Psoas muscle (tissue), 8 donors: ENCODE measurements around the gene SERPINI1. TPM values are rescaled to one million over a fixed set of nuclear protein-coding genes. Genes with fewer than 3 reads are reported as not detected.
"Not testable (repeated sequence)": the region's sequence is repeated elsewhere in the genome, so short reads cannot be mapped to it uniquely, and the experiment has no call there.

Source experiments
- ATAC-seq, 4 donors: fragments of 200-7000 bp; cut with Tn5 transposase; one replicate each; pipeline ENCODE4 v1.9.1; 2020; ENCODE audit warnings: moderate library complexity in 3 of 4, mild to moderate bottlenecking in 2 of 4
- DNase-seq, 2 donors: peaks; one replicate each; pipeline ENCODE4 v3.0.0-alpha.2; 2020
- H3K27ac ChIP-seq: fragments of 200-600 bp; one replicate; pipeline ENCODE4 v1.8.0; 2022
- H3K27me3 ChIP-seq, 3 donors: fragments of 200-600 bp in 1 of 3; one replicate each; pipeline versions ENCODE4 v1.6.1 to v1.8.0; 2013 to 2022; ENCODE audit warnings: low read length in 2 of 3, mild to moderate bottlenecking in 2 of 3, moderate library complexity in 1 of 3; ENCODE audit not compliant: insufficient read depth in 3 of 3
- H3K36me3 ChIP-seq, 2 donors: fragments of 200-600 bp in 1 of 2; one replicate each; pipeline versions ENCODE4 v1.6.1 to v1.8.0; 2013 to 2022; ENCODE audit warnings: low read depth in 1 of 2, mild to moderate bottlenecking in 1 of 2, moderate library complexity in 1 of 2; ENCODE audit not compliant: insufficient read depth in 1 of 2
- H3K4me1 ChIP-seq: fragments of 200-600 bp; one replicate; pipeline ENCODE4 v1.8.0; 2022
- H3K4me3 ChIP-seq: fragments of 200-600 bp; one replicate; pipeline ENCODE4 v1.8.0; 2022; ENCODE audit warnings: mild to moderate bottlenecking
- H3K9me3 ChIP-seq: fragments of 200-600 bp; one replicate; pipeline ENCODE4 v1.8.0; 2022
- WGBS, 3 donors: extraction: QIAGEN DNeasy Blood & Tissue Kit; methylation state at CpG; one replicate each; pipeline versions ENCODE4 v1.1.6 to v1.1.7; 2013; 5-methylcytosine and 5-hydroxymethylcytosine counted together
- intact Hi-C, 2 donors: fragments of 100-400 bp; cut with DNase I; formaldehyde crosslinking; loops; one replicate each; pipeline versions ENCODE4 v1.11.0 to v1.14.2; 2022
- polyA plus RNA-seq, 3 donors: library from polyadenylated mRNA; stranded (reverse); fragments of 200-250 nt; gene quantifications; one replicate each; pipeline ENCODE4 v1.2.3, GENCODE V29; 2013
- total RNA-seq, 4 donors: library from RNA; stranded (reverse); fragmentation: NEBNext Ultra II Directional in 2 of 4; extraction: Animal tissue kit (Norgen Biotek cat#: 25700) in 2 of 4; gene quantifications; one replicate each; pipeline versions ENCODE4 v1.2.1 to v1.2.4, GENCODE V29; 2021 to 2023
- TF ChIP-seq, protein P1 (sequence below): fragments of 200-600 bp; IDR thresholded peaks from one replicate; pipeline ENCODE4 v1.8.0; 2022; ENCODE audit warnings: antibody characterized with exemption
- donor health status: healthy with polysubstance abuse.
- donor health status: DM: no; HTN: no; CAD: no; lungs with moderate emphysema.
- donor health status: Bipolar disorder and iron deficiency.
- donor health status: healthy.
- donor health status: DM: yes; HTN: yes; CAD: no.
- donor health status: DM: no; HTN: no; CAD: no.
- donor health status: DM: no; HTN: no; CAD: no.
- donor health status: DM: yes; HTN: yes; CAD: no.

Gene SERPINI1
- total and polyA plus RNA-seq, 7 donors, result 1.8 to 5.0 (median 3.4) TPM

DNA sequence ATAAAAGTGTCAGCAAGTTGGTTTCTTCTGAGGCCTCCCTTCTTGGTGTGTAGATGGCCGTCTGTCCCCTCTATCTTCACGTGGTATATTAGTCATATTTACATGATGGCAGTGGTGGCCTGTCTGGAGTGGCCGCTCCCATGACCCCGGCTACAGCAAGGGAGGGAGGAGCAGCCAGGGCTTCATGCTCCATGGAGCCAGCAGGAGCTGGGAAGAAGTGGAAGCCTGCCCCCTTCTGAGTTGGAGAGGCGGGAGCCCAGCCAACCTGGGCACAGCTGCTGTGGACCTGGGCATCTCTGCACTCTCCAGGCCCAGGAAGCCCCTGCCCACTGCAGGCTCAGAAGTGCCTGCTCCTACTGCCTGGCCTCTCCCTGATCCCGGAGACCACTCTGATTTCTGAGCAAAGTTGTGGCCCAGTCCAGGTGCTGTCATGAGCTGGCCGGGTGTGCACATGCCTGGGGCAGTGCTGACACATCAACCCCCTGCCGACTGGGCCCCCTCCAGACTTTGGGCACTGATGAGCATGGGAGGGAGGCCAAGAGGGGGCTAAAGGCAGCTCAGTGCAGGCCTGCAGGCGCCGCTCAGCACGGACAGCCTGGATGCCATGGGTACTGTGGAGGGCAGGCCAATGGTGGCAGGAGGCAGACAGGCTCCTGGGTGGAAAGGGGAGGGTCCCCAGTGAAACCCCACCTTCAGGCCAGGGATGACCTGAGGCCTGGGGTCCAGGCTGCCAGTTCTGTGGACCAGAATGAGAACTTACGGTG lies 84.8 kb downstream of the SERPINI1 start:
- ATAC-seq, result no peak
- DNase-seq, result no peak
- WGBS, 3 donors, result 80 to 89% (median 82%) methylated on average over 12 of the region's 12 CpGs

DNA sequence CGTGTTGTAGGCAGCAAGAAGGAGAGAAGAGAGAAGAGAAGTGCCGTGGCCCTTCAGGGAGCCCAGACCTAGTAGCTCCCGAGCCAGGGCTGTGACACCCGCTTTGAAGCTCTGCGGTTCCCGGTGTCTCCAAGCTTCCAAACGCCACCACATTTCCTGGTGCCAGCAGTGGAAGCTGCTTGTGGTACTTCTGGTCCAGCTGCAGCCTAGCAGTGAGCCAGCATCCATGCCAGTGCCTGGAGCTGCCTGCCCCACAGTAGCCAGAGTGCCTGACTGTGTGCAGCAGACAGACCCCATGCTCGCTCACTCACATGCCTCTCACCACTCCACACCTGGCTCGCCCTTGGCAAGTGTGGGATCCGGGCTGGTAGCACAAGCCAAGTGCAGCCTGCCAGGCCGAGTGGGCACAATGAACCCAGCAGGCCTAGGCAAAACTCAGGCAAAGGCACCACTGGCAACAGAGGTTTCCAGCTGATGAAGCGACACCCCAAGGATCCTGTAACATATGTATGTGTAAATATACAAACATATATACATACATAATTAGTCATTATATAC lies 85.8 kb downstream of the SERPINI1 start:
- Histone ChIP-seq H3K27ac (no peak overlapping the region), H3K9me3 (no peaks in the 10 kb centered on the region), H3K4me1 (no peaks in the 10 kb centered on the region), H3K36me3 (no peaks in the 10 kb centered on the region), H3K4me3 (no peak overlapping the region), H3K27me3 (no peaks in the 10 kb centered on the region)
- TF ChIP-seq, protein P1, sequence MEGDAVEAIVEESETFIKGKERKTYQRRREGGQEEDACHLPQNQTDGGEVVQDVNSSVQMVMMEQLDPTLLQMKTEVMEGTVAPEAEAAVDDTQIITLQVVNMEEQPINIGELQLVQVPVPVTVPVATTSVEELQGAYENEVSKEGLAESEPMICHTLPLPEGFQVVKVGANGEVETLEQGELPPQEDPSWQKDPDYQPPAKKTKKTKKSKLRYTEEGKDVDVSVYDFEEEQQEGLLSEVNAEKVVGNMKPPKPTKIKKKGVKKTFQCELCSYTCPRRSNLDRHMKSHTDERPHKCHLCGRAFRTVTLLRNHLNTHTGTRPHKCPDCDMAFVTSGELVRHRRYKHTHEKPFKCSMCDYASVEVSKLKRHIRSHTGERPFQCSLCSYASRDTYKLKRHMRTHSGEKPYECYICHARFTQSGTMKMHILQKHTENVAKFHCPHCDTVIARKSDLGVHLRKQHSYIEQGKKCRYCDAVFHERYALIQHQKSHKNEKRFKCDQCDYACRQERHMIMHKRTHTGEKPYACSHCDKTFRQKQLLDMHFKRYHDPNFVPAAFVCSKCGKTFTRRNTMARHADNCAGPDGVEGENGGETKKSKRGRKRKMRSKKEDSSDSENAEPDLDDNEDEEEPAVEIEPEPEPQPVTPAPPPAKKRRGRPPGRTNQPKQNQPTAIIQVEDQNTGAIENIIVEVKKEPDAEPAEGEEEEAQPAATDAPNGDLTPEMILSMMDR, result no peak
- no peak for ATAC-seq
- intact Hi-C loops, result no loop called here
- 91 to 95% (median 92%) methylated on average over 12 of the region's 12 CpGs for WGBS, 3 donors
- DNase-seq, result no peak

More for the DNA sequence above, 84.8 kb downstream of the SERPINI1 start:
- no peaks in the 10 kb centered on the region for H3K27me3 ChIP-seq
- no peak overlapping the region for H3K27ac ChIP-seq
- no peak overlapping the region for H3K4me3 ChIP-seq
- H3K36me3 ChIP-seq, result no peaks in the 10 kb centered on the region
- intact Hi-C loops, result no loop called here
- TF ChIP-seq, protein P1, result no peak
- peaks cover under 1% of the 10 kb centered on the region for H3K4me1 ChIP-seq
- no peaks in the 10 kb centered on the region for H3K9me3 ChIP-seq

DNA sequence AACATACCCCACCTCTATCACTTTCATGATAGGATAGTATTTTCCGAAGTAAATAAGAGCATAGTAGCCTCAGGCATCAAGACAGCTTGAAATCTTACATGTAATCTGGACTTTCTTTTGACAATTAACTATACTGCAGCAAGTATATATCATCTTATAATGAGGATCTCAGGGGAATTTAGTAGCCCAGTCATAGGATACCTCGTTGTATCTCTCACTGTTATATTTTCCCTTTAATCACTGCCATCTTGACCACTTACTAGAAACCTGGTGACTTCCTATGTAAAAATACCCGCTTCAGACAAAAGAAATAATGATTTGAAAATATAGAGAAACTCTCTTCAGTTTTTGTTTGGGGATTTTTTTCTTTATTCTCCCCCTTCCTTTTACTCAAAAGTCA lies 88.2 kb downstream of the SERPINI1 start:
- H3K27me3 ChIP-seq, result no peaks in the 10 kb centered on the region
- TF ChIP-seq, protein P1, result no peak
- H3K27ac ChIP-seq, result no peak overlapping the region
- H3K9me3 ChIP-seq, result no peaks in the 10 kb centered on the region
- no peak overlapping the region for H3K4me3 ChIP-seq
- 74 to 78% (median 76%) methylated on average over 3 of the region's 3 CpGs for WGBS, 3 donors
- ATAC-seq (no peak), DNase-seq (no peak)
- no peaks in the 10 kb centered on the region for H3K4me1 ChIP-seq
- H3K36me3 ChIP-seq, result no peaks in the 10 kb centered on the region
- intact Hi-C loops, result no loop called here

DNA sequence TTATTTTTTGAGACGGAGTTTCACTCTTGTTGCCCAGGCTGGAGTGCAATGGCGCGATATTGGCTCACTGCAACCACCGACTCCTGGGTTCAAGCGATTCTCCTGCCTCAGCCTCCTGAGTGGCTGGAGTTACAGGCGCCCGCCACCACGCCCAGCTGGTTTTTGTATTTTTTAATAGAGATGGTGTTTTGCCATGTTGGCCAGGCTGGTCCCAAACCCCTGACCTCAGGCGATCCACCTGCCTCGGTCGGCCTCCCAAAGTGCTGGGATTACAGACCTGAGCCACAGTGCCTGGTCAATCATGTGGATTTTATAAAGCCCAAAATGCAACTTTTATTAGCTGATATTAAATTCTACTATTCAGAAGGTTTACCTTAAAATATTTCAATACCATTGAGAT lies 92.1 kb downstream of the SERPINI1 start:
- H3K4me1 ChIP-seq, H3K4me3 ChIP-seq, H3K27me3 ChIP-seq, H3K36me3 ChIP-seq, DNase-seq, H3K9me3 ChIP-seq, H3K27ac ChIP-seq, intact Hi-C loops, ATAC-seq: not testable (repeated sequence)
- WGBS, 3 donors, result 97% methylated on average over 11 of the region's 11 CpGs

DNA sequence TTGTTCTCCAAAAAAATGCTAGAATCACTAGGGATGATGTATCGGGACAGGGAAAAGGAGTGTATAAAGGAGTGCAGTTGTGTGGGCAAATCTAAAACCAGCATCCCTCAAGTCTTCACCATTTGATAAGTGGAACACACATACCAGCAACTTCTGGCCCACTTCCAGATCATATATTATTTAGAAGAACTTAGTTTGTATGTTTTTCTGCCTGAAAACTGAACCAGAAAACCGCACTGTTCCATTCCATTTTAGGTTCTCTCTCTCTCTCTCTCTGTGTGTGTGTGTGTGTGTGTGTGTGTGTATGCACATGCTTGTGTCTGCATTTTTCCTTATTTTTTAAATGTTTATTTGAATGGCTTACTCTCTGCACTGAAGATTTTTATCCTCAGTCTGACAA lies 93.5 kb downstream of the SERPINI1 start:
- Histone ChIP-seq H3K27me3 (no peaks in the 10 kb centered on the region), H3K27ac (no peak overlapping the region), H3K9me3 (no peaks in the 10 kb centered on the region), H3K36me3 (no peaks in the 10 kb centered on the region), H3K4me1 (no peaks in the 10 kb centered on the region), H3K4me3 (no peak overlapping the region)
- 78 to 84% (median 81%) methylated on average over 2 of the region's 2 CpGs for WGBS, 3 donors
- TF ChIP-seq, protein P1, result no peak
- no peak for ATAC-seq
- intact Hi-C loops, result no loop called here
- no peak for DNase-seq
